Common myeloid progenitor, CD34-positive (primary cell): ENCODE measurements around the gene MRPS23.

ENCODE experiments used
- CTCF ChIA-PET: fragments of 350-600 bp; sonication (Branson Sonifier 250); formaldehyde crosslinking; loops from one replicate; lab custom pipeline; 2021; ENCODE audit warnings: antibody characterized with exemption; lab: Charles Lee
- POLR2A ChIA-PET: fragments of 350-600 bp; sonication (Branson Sonifier 250); formaldehyde crosslinking; loops from one replicate; lab custom pipeline; 2021; ENCODE audit warnings: antibody characterized with exemption; lab: Charles Lee
- DNase-seq, 3 donors: peaks; one replicate each; pipeline versions ENCODE4 v3.0.0 to v3.0.0-alpha.2; 2013
- H3K27ac ChIP-seq, 2 experiments: 1 replicate in 1 of 2; 2 replicates in 1 of 2; pipeline ENCODE4 v1.7.0; 2013; ENCODE audit warnings: inconsistent platforms in 2 of 2, low read length in 2 of 2, mild to moderate bottlenecking in 2 of 2, low read depth in 1 of 2, moderate library complexity in 1 of 2; ENCODE audit not compliant: severe bottlenecking in 2 of 2, insufficient read depth in 1 of 2, poor library complexity in 1 of 2
- H3K27me3 ChIP-seq, 5 experiments: replicated peaks in 2 of 5; 1 replicate in 3 of 5; 2 replicates in 2 of 5; pipeline versions ENCODE4 v1.6.1 to v1.7.0; 2013; ENCODE audit warnings: low read length in 4 of 5, mild to moderate bottlenecking in 2 of 5, moderate library complexity in 2 of 5, inconsistent platforms in 1 of 5; ENCODE audit not compliant: insufficient read depth in 5 of 5, control insufficient read depth in 4 of 5
- H3K36me3 ChIP-seq, 4 experiments: 1 replicate in 2 of 4; 2 replicates in 2 of 4; pipeline versions ENCODE4 v1.6.1 to v1.7.0; 2013; ENCODE audit warnings: low read length in 3 of 4, control low read depth in 1 of 4, mild to moderate bottlenecking in 1 of 4; ENCODE audit not compliant: control insufficient read depth in 4 of 4, insufficient read depth in 4 of 4
- H3K4me1 ChIP-seq, 4 experiments: 1 replicate in 3 of 4; 2 replicates in 1 of 4; pipeline versions ENCODE4 v1.6.1 to v1.7.1; 2013; ENCODE audit warnings: low read length in 3 of 4, mild to moderate bottlenecking in 3 of 4, control low read depth in 1 of 4, inconsistent platforms in 1 of 4, moderate library complexity in 1 of 4; ENCODE audit not compliant: control insufficient read depth in 4 of 4, insufficient read depth in 4 of 4; ENCODE audit errors: control extremely low read depth in 1 of 4
- H3K4me3 ChIP-seq, 7 experiments: 1 replicate in 4 of 7; 2 replicates in 3 of 7; pipeline versions ENCODE4 v1.5.1 to v1.7.0; 2013; ENCODE audit warnings: mild to moderate bottlenecking in 7 of 7, low read length in 6 of 7, moderate library complexity in 6 of 7, inconsistent platforms in 2 of 7, low read depth in 2 of 7, control low read depth in 1 of 7; ENCODE audit not compliant: insufficient read depth in 4 of 7, control insufficient read depth in 1 of 7; ENCODE audit errors: extremely low read depth in 1 of 7
- H3K9me3 ChIP-seq, 5 experiments: 1 replicate in 4 of 5; 2 replicates in 1 of 5; pipeline versions ENCODE4 v1.6.1 to v1.7.1; 2013; ENCODE audit warnings: low read length in 4 of 5, mild to moderate bottlenecking in 2 of 5, inconsistent platforms in 1 of 5, low read depth in 1 of 5, moderate library complexity in 1 of 5; ENCODE audit not compliant: control insufficient read depth in 4 of 5, insufficient read depth in 2 of 5; ENCODE audit errors: control extremely low read depth in 1 of 5
- WGBS: methylation state at CpG from one replicate; pipeline ENCODE4 v1.1.5; 2013; ENCODE audit not compliant: insufficient coverage; 5-methylcytosine and 5-hydroxymethylcytosine counted together

MRPS23 gene

GRCh38 chr17:57838857-57839570 is 10.8 kb downstream of the MRPS23 start:
- WGBS, result 90% methylated on average over 4 of the region's 6 CpGs
- POLR2A ChIA-PET, result no interaction called here
- H3K4me1 ChIP-seq, result peaks cover 0 to 1% (median 0%) of the 10 kb centered on the region in 4 experiments
- no peak for DNase-seq
- no peaks in the 10 kb centered on the region for H3K27me3 ChIP-seq
- no peaks in the 10 kb centered on the region for H3K9me3 ChIP-seq
- no peak overlapping the region for H3K27ac ChIP-seq
- H3K36me3 ChIP-seq, result peaks cover 11 to 45% (median 26%) of the 10 kb centered on the region in 4 experiments
- CTCF ChIA-PET, result interaction anchor here (0.9 to 1.5 kb wide), 4 partner anchors 12 to 710 kb away, joined by 3 to 6 read pairs (median 4); no protein-coding TSS in a partner anchor
- no peak overlapping the region for H3K4me3 ChIP-seq

GRCh38 chr17:57838453-57838852 is 11.4 kb downstream of the MRPS23 start:
- Histone ChIP-seq H3K36me3 (peaks cover 11 to 41% (median 26%) of the 10 kb centered on the region in 4 experiments), H3K27ac (no peak overlapping the region)
- POLR2A ChIA-PET, result no interaction called here

GRCh38 chr17:57835333-57835900 is 14.4 kb downstream of the MRPS23 start:
- no CpG with 5 or more reads among the region's 2 CpGs for WGBS
- CTCF ChIA-PET, result interaction anchor here (1.1 to 4.5 kb wide), 8 partner anchors 9 to 729 kb away, joined by 3 to 49 read pairs (median 14); partner anchors contain the start of gene MRPS23
- H3K36me3 ChIP-seq, result peaks cover 0 to 22% (median 18%) of the 10 kb centered on the region in 4 experiments
- H3K27me3 ChIP-seq, result no peaks in the 10 kb centered on the region
- POLR2A ChIA-PET, result no interaction called here
- no peak overlapping the region for H3K27ac ChIP-seq
- no peak overlapping the region for H3K4me3 ChIP-seq
- H3K4me1 ChIP-seq, result peaks cover 5 to 14% (median 10%) of the 10 kb centered on the region in 4 experiments
- H3K9me3 ChIP-seq, result no peaks in the 10 kb centered on the region
- DNase-seq, result no peak

More at GRCh38 chr17:57838453-57838852, 11.4 kb downstream of the MRPS23 start:
- WGBS, result 100% methylated on average over 3 of the region's 4 CpGs
- CTCF ChIA-PET, result interaction anchor here (0.6 to 1.5 kb wide), 5 partner anchors 12 to 214 kb away, joined by 3 to 6 read pairs (median 4); no protein-coding TSS in a partner anchor
- H3K9me3 ChIP-seq, result no peaks in the 10 kb centered on the region
- H3K4me3 ChIP-seq, result no peak overlapping the region
- no peaks in the 10 kb centered on the region for H3K27me3 ChIP-seq
- H3K4me1 ChIP-seq, result peaks cover 0 to 3% (median 0%) of the 10 kb centered on the region in 4 experiments
- no peak for DNase-seq

- no peak overlapping the region for H3K27ac ChIP-seq
- peaks cover 5 to 14% (median 10%) of the 10 kb centered on the region in 4 experiments for H3K4me1 ChIP-seq
- no peaks in the 10 kb centered on the region for H3K9me3 ChIP-seq
- 82% methylated on average over 11 of the region's 13 CpGs for WGBS
- no peaks in the 10 kb centered on the region for H3K27me3 ChIP-seq
- DNase-seq, result no peak
- CTCF ChIA-PET, result interaction anchor here (0.7 to 4.5 kb wide), 23 partner anchors 7 to 728 kb away, joined by 3 to 49 read pairs (median 6); partner anchors contain the start of gene MRPS23
- no peak overlapping the region for H3K4me3 ChIP-seq
- H3K36me3 ChIP-seq, result peaks cover 0 to 12% (median 11%) of the 10 kb centered on the region in 4 experiments
- POLR2A ChIA-PET, result interaction anchor here (0.5 kb wide), 1 partner anchor 22 kb away, joined by 4 read pairs; no protein-coding TSS in a partner anchor
These were observed 15.6 kb downstream of the MRPS23 start for GRCh38 chr17:57834146-57834741.

GRCh38 chr17:57833179-57833939 is 16.5 kb downstream of the MRPS23 start:
- CTCF ChIA-PET, result interaction anchor here (0.7 to 4.5 kb wide), 26 partner anchors 8 to 727 kb away, joined by 3 to 49 read pairs (median 6); partner anchors contain the start of gene MRPS23
- peak; percentile 70 to 79 (median 78) for DNase-seq
- Histone ChIP-seq H3K4me1 (peaks cover 5 to 14% (median 10%) of the 10 kb centered on the region in 4 experiments), H3K27me3 (no peaks in the 10 kb centered on the region), H3K9me3 (no peaks in the 10 kb centered on the region), H3K27ac (no peak overlapping the region), H3K36me3 (peaks cover 0 to 4% (median 3%) of the 10 kb centered on the region in 4 experiments), H3K4me3 (peak overlapping the region; percentile 15 to 74 (median 62))
- WGBS, result 8% methylated on average over 12 of the region's 13 CpGs
- POLR2A ChIA-PET, result interaction anchor here (0.5 kb wide), 1 partner anchor 21 kb away, joined by 4 read pairs; no protein-coding TSS in a partner anchor
